Endothelial cell of umbilical vein (primary cell): ENCODE measurements around the gene SMARCC1.

ENCODE experiments used
- CTCF ChIP-seq, 2 donors: IDR thresholded peaks; 1 replicate in 1 of 2; 2 replicates in 1 of 2; pipeline ENCODE4 v1.5.1; 2011; ENCODE audit warnings: low read length in 2 of 2, mild to moderate bottlenecking in 2 of 2, moderate library complexity in 2 of 2, control low read depth in 1 of 2, inconsistent platforms in 1 of 2, low read depth in 1 of 2; ENCODE audit not compliant: insufficient read depth in 1 of 2; ENCODE audit errors: extremely low read depth in 1 of 2
- EZH2 ChIP-seq: IDR thresholded peaks from 2 replicates; pipeline ENCODE4 v1.6.1; 2012; ENCODE audit warnings: borderline replicate concordance, low read depth, mild to moderate bottlenecking, moderate library complexity, low read length, inconsistent platforms; ENCODE audit not compliant: severe bottlenecking
- MYC ChIP-seq: IDR thresholded peaks from one replicate; pipeline ENCODE4 v1.6.1; 2011; ENCODE audit warnings: mild to moderate bottlenecking, low read depth, low read length
- POLR2A ChIP-seq: IDR thresholded peaks from 2 replicates; pipeline ENCODE4 v1.6.1; 2012; ENCODE audit warnings: low read depth, mild to moderate bottlenecking, control low read depth, low read length
- POLR2AphosphoS5 ChIP-seq: IDR thresholded peaks from 2 replicates; pipeline ENCODE4 v1.6.1; 2012; ENCODE audit warnings: low read depth, mild to moderate bottlenecking, control low read depth, low read length, moderate library complexity; ENCODE audit not compliant: insufficient read depth
- TF ChIP-seq, protein P1 (sequence below): IDR thresholded peaks from 2 replicates; pipeline ENCODE4 v1.6.1; 2011; ENCODE audit not compliant: insufficient read depth, insufficient read length

DNA sequence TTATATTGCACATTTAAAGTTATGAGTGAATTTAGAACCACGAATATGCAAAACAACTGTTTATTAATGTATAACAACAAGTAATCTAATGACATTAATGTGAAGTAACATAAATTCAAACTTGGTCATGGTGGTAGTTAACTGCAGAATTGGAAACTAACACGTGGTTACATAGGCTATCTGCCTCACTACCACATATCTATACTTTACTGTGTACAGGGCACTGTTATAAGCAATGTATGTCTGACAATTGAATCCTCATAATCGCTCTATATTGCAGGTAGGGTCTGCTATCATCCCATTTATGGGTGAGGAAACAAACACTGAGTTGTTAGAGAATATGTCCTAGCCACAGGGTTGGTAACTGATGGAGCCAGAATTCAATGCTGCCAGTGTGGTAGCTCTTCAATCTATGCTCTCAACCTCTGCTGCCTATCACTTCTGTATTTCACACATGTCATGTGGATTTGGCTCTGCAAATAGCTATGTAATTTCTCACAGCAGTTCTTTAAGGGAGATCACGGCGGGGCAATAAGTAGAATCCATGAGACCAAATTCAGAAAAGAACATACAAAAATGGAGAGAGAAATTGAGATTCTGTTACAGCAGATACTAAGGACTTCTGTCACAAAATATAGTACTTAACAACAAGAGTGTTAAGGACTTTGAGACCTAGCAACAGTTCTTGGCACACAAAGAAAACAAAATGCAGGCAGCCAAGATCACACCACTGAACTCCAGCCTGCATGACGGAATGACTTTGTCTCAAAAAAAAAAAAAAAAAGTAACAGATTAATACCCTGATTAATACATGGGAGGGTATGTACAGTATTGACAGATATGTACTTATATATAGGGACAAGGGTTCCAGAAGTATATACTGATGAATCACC, 103.0 kb downstream of the SMARCC1 start:
- TF ChIP-seq POLR2A (no peak), POLR2AphosphoS5 (no peak), CTCF (IDR thresholded peaks at IDR 0.05; ENCODE audit: extremely low read depth in 1 of 2, insufficient read depth in 1 of 2, low read depth in 1 of 2, low read length in 2 of 2) (no peak), EZH2 (no peak), MYC (no peak)
- TF ChIP-seq, protein P1, sequence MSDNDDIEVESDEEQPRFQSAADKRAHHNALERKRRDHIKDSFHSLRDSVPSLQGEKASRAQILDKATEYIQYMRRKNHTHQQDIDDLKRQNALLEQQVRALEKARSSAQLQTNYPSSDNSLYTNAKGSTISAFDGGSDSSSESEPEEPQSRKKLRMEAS: no peak
